WTC11 (cell line): ENCODE results near the gene CCER1.

ENCODE experiments used
- CTCF ChIP-seq: fragments of 200-600 bp; IDR thresholded peaks from 2 replicates; pipeline ENCODE4 v1.8.0; 2022; ENCODE audit warnings: antibody characterized with exemption
- ETV6 ChIP-seq: sonication (generic); formaldehyde crosslinking; IDR thresholded peaks from 2 replicates; pipeline ENCODE4 v1.8.1; 2022; ENCODE audit warnings: mild to moderate bottlenecking, missing genetic modification reagents
- MAX ChIP-seq: sonication (generic); formaldehyde crosslinking; IDR thresholded peaks from 2 replicates; pipeline ENCODE4 v1.8.0; 2022; ENCODE audit warnings: mild to moderate bottlenecking, missing genetic modification reagents
- SOX15 ChIP-seq: fragments of 250-450 bp; sonication (Bioruptor Pico); IDR thresholded peaks from 2 replicates; pipeline ENCODE4 v1.9.0; 2021; ENCODE audit warnings: mild to moderate bottlenecking
- STAT6 ChIP-seq: sonication (generic); formaldehyde crosslinking; conservative IDR thresholded peaks from 2 replicates; pipeline ENCODE4 v1.8.1; 2023; ENCODE audit warnings: mild to moderate bottlenecking, low read depth, missing genetic modification reagents, moderate library complexity
- TEAD4 ChIP-seq: sonication (generic); formaldehyde crosslinking; IDR thresholded peaks from 2 replicates; pipeline ENCODE4 v1.8.0; 2022; ENCODE audit warnings: mild to moderate bottlenecking, missing genetic modification reagents
- USF2 ChIP-seq: sonication (generic); formaldehyde crosslinking; IDR thresholded peaks from 2 replicates; pipeline ENCODE4 v1.8.1; 2023; ENCODE audit warnings: mild to moderate bottlenecking, missing genetic modification reagents, moderate library complexity
- ZNF263 ChIP-seq: sonication (generic); formaldehyde crosslinking; IDR thresholded peaks from 2 replicates; pipeline ENCODE4 v1.8.1; 2022; ENCODE audit warnings: low read depth, mild to moderate bottlenecking, moderate library complexity, missing genetic modification reagents

GRCh38 chr12:91003737-91004136, 48.8 kb upstream of the CCER1 start:
- TF ChIP-seq CTCF: no peak
- no peak for TF ChIP-seq STAT6 (CRISPR knock-in tag)
- TF ChIP-seq USF2 (CRISPR knock-in tag): no peak
- no peak for TF ChIP-seq TEAD4
- no peak for TF ChIP-seq MAX (CRISPR knock-in tag)
- TF ChIP-seq ETV6: no peak
- no peak for TF ChIP-seq SOX15 (CRISPR knock-in tag)
- TF ChIP-seq ZNF263 (CRISPR knock-in tag): no peak
